Measurements from ENCODE around the gene FGR.
"Not testable (repeated sequence)": the region's sequence is repeated elsewhere in the genome, so short reads cannot be mapped to it uniquely, and the experiment has no call there.

GRCh38 chr1:27640514-27640913 is 5.5 kb upstream of the FGR start:
- TF ChIP-seq EZH2 (IDR thresholded peaks at IDR 0.05); POLR2AphosphoS5 (IDR thresholded peaks at IDR 0.05; ENCODE audit: borderline replicate concordance, low read depth, low read length): not testable (repeated sequence)
